ENCODE results near the gene RIMBP2.

RIMBP2 gene

GRCh38 chr12:130449291-130449690 lies 266.8 kb downstream of the RIMBP2 start:
- no peak overlapping the region for H3K27ac ChIP-seq
- no peak for TF ChIP-seq ZFX (IDR thresholded peaks at IDR 0.05; ENCODE audit: borderline replicate concordance)
- no peak for TF ChIP-seq CTCF (IDR thresholded peaks at IDR 0.05)

GRCh38 chr12:130448044-130448821 lies 267.9 kb downstream of the RIMBP2 start:
- no peak overlapping the region for H3K27ac ChIP-seq
- TF ChIP-seq ZFX (IDR thresholded peaks at IDR 0.05; ENCODE audit: borderline replicate concordance): no peak
- TF ChIP-seq CTCF (IDR thresholded peaks at IDR 0.05): no peak

- TF ChIP-seq CTCF (IDR thresholded peaks at IDR 0.05) (no peak), ZFX (IDR thresholded peaks at IDR 0.05; ENCODE audit: borderline replicate concordance) (no peak)
- no peak overlapping the region for H3K27ac ChIP-seq
Measured at GRCh38 chr12:130447655-130447965, 268.5 kb downstream of the RIMBP2 start.

GRCh38 chr12:130446846-130447654 lies 269.0 kb downstream of the RIMBP2 start:
- H3K27ac ChIP-seq: no peak overlapping the region
- no peak for TF ChIP-seq ZFX (IDR thresholded peaks at IDR 0.05; ENCODE audit: borderline replicate concordance)
- TF ChIP-seq CTCF (IDR thresholded peaks at IDR 0.05): no peak

GRCh38 chr12:130444986-130445385 lies 271.1 kb downstream of the RIMBP2 start:
- TF ChIP-seq CTCF (IDR thresholded peaks at IDR 0.05) (no peak), ZFX (IDR thresholded peaks at IDR 0.05; ENCODE audit: borderline replicate concordance) (no peak)
- H3K27ac ChIP-seq: no peak overlapping the region

GRCh38 chr12:130444061-130444460 lies 272.0 kb downstream of the RIMBP2 start:
- TF ChIP-seq ZFX (IDR thresholded peaks at IDR 0.05; ENCODE audit: borderline replicate concordance): no peak
- TF ChIP-seq CTCF (IDR thresholded peaks at IDR 0.05): no peak
- no peak overlapping the region for H3K27ac ChIP-seq
